HEK293 (cell line): ENCODE data around the gene GDPD5.

Experiments used
- CTCF ChIA-PET: fragments of 350-600 bp; formaldehyde crosslinking; extraction: SDS; loops from one replicate; lab custom pipeline; 2021; ENCODE audit warnings: antibody characterized with exemption; lab: Yijun Ruan, JAX
- POLR2A ChIA-PET: fragments of 300-600 bp; formaldehyde crosslinking; extraction: SDS; loops from one replicate; lab custom pipeline; 2020; ENCODE audit warnings: antibody characterized with exemption, inconsistent platforms; lab: Yijun Ruan, JAX
- H3K27ac ChIP-seq: fragments of 200-500 bp; sonication (Bioruptor generic); 2 replicates; pipeline ENCODE4 v1.5.1; 2014; ENCODE audit warnings: low read depth, low read length, control low read depth, inconsistent platforms; ENCODE audit errors: extremely low read depth
- H3K36me3 ChIP-seq, 2 experiments: fragments of 200-500 bp in 1 of 2; sonication (Bioruptor generic) in 1 of 2; 1 replicate in 1 of 2; 2 replicates in 1 of 2; pipeline ENCODE4 v1.5.1; 2014 to 2017; ENCODE audit warnings: inconsistent platforms in 2 of 2, low read length in 2 of 2; ENCODE audit not compliant: control insufficient read depth in 2 of 2, insufficient read depth in 1 of 2
- H3K4me1 ChIP-seq: fragments of 200-500 bp; sonication (Bioruptor generic); 2 replicates; pipeline ENCODE4 v1.5.1; 2014; ENCODE audit warnings: mild to moderate bottlenecking, low read length, inconsistent platforms; ENCODE audit not compliant: control insufficient read depth, insufficient read depth
- H3K4me3 ChIP-seq: 2 replicates; pipeline ENCODE4 v1.5.1; 2011; ENCODE audit warnings: low read depth, mild to moderate bottlenecking, control low read depth, low read length, moderate library complexity
- H3K9me3 ChIP-seq: fragments of 200-500 bp; sonication (Bioruptor generic); 2 replicates; pipeline ENCODE4 v1.5.1; 2014; ENCODE audit warnings: low read depth, low read length, inconsistent platforms; ENCODE audit not compliant: control insufficient read depth, insufficient read depth
- BCL11B ChIP-seq: fragments of 450-650 bp; formaldehyde crosslinking; IDR thresholded peaks from 2 replicates; pipeline ENCODE4 v1.5.1; 2016; ENCODE audit warnings: low read depth, missing biosample characterization, missing genetic modification characterization
- GLI2 ChIP-seq: fragments of 450-650 bp; formaldehyde crosslinking; IDR thresholded peaks from 2 replicates; pipeline ENCODE4; 2017; ENCODE audit warnings: missing biosample characterization, missing genetic modification characterization, low read depth, borderline replicate concordance
- HOXC10 ChIP-seq: sonication (generic); formaldehyde crosslinking; IDR thresholded peaks from 2 replicates; pipeline ENCODE4 v1.8.1; 2023; ENCODE audit warnings: mild to moderate bottlenecking, missing genetic modification reagents
- KLF1 ChIP-seq: fragments of 450-650 bp; formaldehyde crosslinking; IDR thresholded peaks from 2 replicates; pipeline ENCODE4 v1.5.1; 2016; ENCODE audit warnings: missing biosample characterization, missing genetic modification characterization
- MEIS1 ChIP-seq: sonication (generic); formaldehyde crosslinking; IDR thresholded peaks from 2 replicates; pipeline ENCODE4 v1.8.1; 2022; ENCODE audit warnings: missing genetic modification reagents, mild to moderate bottlenecking, borderline replicate concordance
- MYNN ChIP-seq: fragments of 450-650 bp; formaldehyde crosslinking; IDR thresholded peaks from 2 replicates; pipeline ENCODE4 v1.5.1; 2016; ENCODE audit warnings: missing biosample characterization, missing genetic modification characterization, borderline replicate concordance
- RBAK ChIP-seq: fragments of 450-650 bp; formaldehyde crosslinking; IDR thresholded peaks from 2 replicates; pipeline ENCODE4 v1.5.1; 2016; ENCODE audit warnings: missing biosample characterization, missing genetic modification characterization
- ZBTB44 ChIP-seq: fragments of 450-650 bp; IDR thresholded peaks from 2 replicates; pipeline ENCODE4 v1.5.1; 2018; ENCODE audit warnings: missing biosample characterization, mild to moderate bottlenecking, missing genetic modification characterization
- ZBTB8A ChIP-seq: fragments of 450-650 bp; formaldehyde crosslinking; IDR thresholded peaks from 2 replicates; pipeline ENCODE4 v1.5.1; 2016; ENCODE audit warnings: missing biosample characterization, missing genetic modification characterization
- ZEB2 ChIP-seq: fragments of 450-650 bp; formaldehyde crosslinking; IDR thresholded peaks from 2 replicates; pipeline ENCODE4 v1.5.1; 2016; ENCODE audit warnings: missing biosample characterization, missing genetic modification characterization
- ZNF248 ChIP-seq: fragments of 450-650 bp; formaldehyde crosslinking; IDR thresholded peaks from 2 replicates; pipeline ENCODE4 v1.5.1; 2017; ENCODE audit warnings: missing biosample characterization, missing genetic modification characterization
- ZNF280C ChIP-seq: fragments of 450-650 bp; formaldehyde crosslinking; IDR thresholded peaks from 2 replicates; pipeline ENCODE4 v1.5.1; 2016; ENCODE audit warnings: missing biosample characterization, missing genetic modification characterization
- ZNF292 ChIP-seq: fragments of 450-650 bp; formaldehyde crosslinking; IDR thresholded peaks from 2 replicates; pipeline ENCODE4 v1.5.1; 2016; ENCODE audit warnings: low read depth, missing biosample characterization, missing genetic modification characterization, borderline replicate concordance
- ZNF341 ChIP-seq: fragments of 450-650 bp; formaldehyde crosslinking; IDR thresholded peaks from 2 replicates; pipeline ENCODE4; 2016; ENCODE audit warnings: low read depth, missing biosample characterization, missing genetic modification characterization
- ZNF426 ChIP-seq: fragments of 450-650 bp; formaldehyde crosslinking; IDR thresholded peaks from 2 replicates; pipeline ENCODE4 v1.5.1; 2017; ENCODE audit warnings: missing biosample characterization, missing genetic modification characterization, mild to moderate bottlenecking, inconsistent platforms, moderate library complexity
- ZNF639 ChIP-seq: fragments of 450-650 bp; formaldehyde crosslinking; IDR thresholded peaks from 2 replicates; pipeline ENCODE4 v1.5.1; 2016; ENCODE audit warnings: missing biosample characterization, missing genetic modification characterization
- ZNF692 ChIP-seq: fragments of 450-650 bp; formaldehyde crosslinking; IDR thresholded peaks from 2 replicates; pipeline ENCODE4 v1.5.1; 2016; ENCODE audit warnings: missing biosample characterization, missing genetic modification characterization
- ZNF843 ChIP-seq: fragments of 450-650 bp; formaldehyde crosslinking; IDR thresholded peaks from 2 replicates; pipeline ENCODE4 v1.5.1; 2016; ENCODE audit warnings: missing biosample characterization, missing genetic modification characterization
- ZSCAN30 ChIP-seq: fragments of 450-650 bp; IDR thresholded peaks from 2 replicates; pipeline ENCODE4 v1.5.1; 2018; ENCODE audit warnings: missing biosample characterization, mild to moderate bottlenecking, missing genetic modification characterization, moderate library complexity
- ZXDB ChIP-seq: fragments of 450-650 bp; formaldehyde crosslinking; IDR thresholded peaks from 2 replicates; pipeline ENCODE4 v1.5.1; 2016; ENCODE audit warnings: missing biosample characterization, missing genetic modification characterization

Gene GDPD5

GRCh38 chr11:75534259-75535069 is 8.7 kb upstream of the GDPD5 start:
- CTCF ChIA-PET, result interaction anchor here (0.6 to 10.3 kb wide), 12 partner anchors 9 to 786 kb away, joined by 3 to 264 read pairs (median 10); partner anchors contain the start of gene RPS3
- Histone ChIP-seq H3K4me1 (no peaks in the 10 kb centered on the region), H3K36me3 (no peaks in the 10 kb centered on the region), H3K4me3 (no peak overlapping the region), H3K27ac (no peak overlapping the region), H3K9me3 (no peaks in the 10 kb centered on the region)
- TF ChIP-seq RBAK (tag by site-specific recombination), result no peak
- peak; percentile 81 for TF ChIP-seq ZBTB44 (tag by site-specific recombination)
- TF ChIP-seq ZNF341 (tag by site-specific recombination), result 0 out of 2 replicates have a peak, but pooled peaks have one; percentile 14
- TF ChIP-seq ZNF692 (tag by site-specific recombination), result no peak
- no peak for TF ChIP-seq HOXC10 (CRISPR knock-in tag)
- TF ChIP-seq ZXDB, result no peak
- no peak for TF ChIP-seq ZNF248 (tag by site-specific recombination)
- TF ChIP-seq KLF1 (tag by site-specific recombination), result peak; percentile 15; the same call in 1 of the 2 replicates
- POLR2A ChIA-PET, result interaction anchor here (0.6 kb wide), 1 partner anchor 136 kb away, joined by 4 read pairs; no protein-coding TSS in a partner anchor

GRCh38 chr11:75533896-75534258 is 8.1 kb upstream of the GDPD5 start:
- no peaks in the 10 kb centered on the region for H3K36me3 ChIP-seq
- H3K27ac ChIP-seq, result no peak overlapping the region
- no peak overlapping the region for H3K4me3 ChIP-seq
- no peaks in the 10 kb centered on the region for H3K4me1 ChIP-seq
- no peaks in the 10 kb centered on the region for H3K9me3 ChIP-seq
- no peak for TF ChIP-seq ZNF843 (tag by site-specific recombination)
- CTCF ChIA-PET, result interaction anchor here (0.6 to 10.3 kb wide), 10 partner anchors 10 to 145 kb away, joined by 3 to 264 read pairs (median 16); partner anchors contain the start of gene RPS3
- POLR2A ChIA-PET, result interaction anchor here (0.6 kb wide), 2 partner anchors 12 to 136 kb away, joined by 4 read pairs; no protein-coding TSS in a partner anchor

GRCh38 chr11:75532200-75533048 is 6.7 kb upstream of the GDPD5 start:
- POLR2A ChIA-PET, result interaction anchor here (0.7 to 1.1 kb wide), 2 partner anchors 90 to 133 kb away, joined by 4 to 6 read pairs; partner anchors contain the start of gene RPS3
- Histone ChIP-seq H3K27ac (no peak overlapping the region), H3K4me3 (no peak overlapping the region), H3K9me3 (no peaks in the 10 kb centered on the region), H3K36me3 (no peaks in the 10 kb centered on the region), H3K4me1 (no peaks in the 10 kb centered on the region)
- CTCF ChIA-PET, result interaction anchor here (0.5 to 10.3 kb wide), 40 partner anchors 8 to 850 kb away, joined by 3 to 264 read pairs (median 4); no protein-coding TSS in a partner anchor
- TF ChIP-seq BCL11B (tag by site-specific recombination) (no peak), ZNF639 (tag by site-specific recombination) (no peak), ZEB2 (no peak), MEIS1 (CRISPR knock-in tag) (no peak), MYNN (tag by site-specific recombination) (no peak), ZNF292 (no peak), ZNF280C (tag by site-specific recombination) (no peak), ZSCAN30 (tag by site-specific recombination) (peak; percentile 97), GLI2 (no peak), ZBTB8A (tag by site-specific recombination) (no peak), ZNF426 (no peak)
